Liver (tissue), 9 donors: ENCODE measurements around the gene GARIN5A. TPM values are rescaled to one million over a fixed set of nuclear protein-coding genes. Genes with fewer than 3 reads are reported as not detected.

ENCODE experiments used
- DNase-seq: peaks from one replicate; pipeline ENCODE4 v3.0.0-alpha.2; 2017; ENCODE audit warnings: low spot score
- H3K27ac ChIP-seq, 2 donors: one replicate each; pipeline ENCODE4 v1.7.0; 2013; ENCODE audit warnings: inconsistent platforms in 2 of 2, low read length in 2 of 2, control low read depth in 1 of 2, low read depth in 1 of 2, mild to moderate bottlenecking in 1 of 2
- H3K27me3 ChIP-seq, 4 donors: one replicate each; pipeline versions ENCODE4 v1.6.1 to v1.7.0; 2013; ENCODE audit warnings: low read length in 3 of 4, inconsistent platforms in 1 of 4, mild to moderate bottlenecking in 1 of 4, moderate library complexity in 1 of 4; ENCODE audit not compliant: control insufficient read depth in 4 of 4, insufficient read depth in 4 of 4
- H3K36me3 ChIP-seq, 4 donors: one replicate each; pipeline versions ENCODE4 v1.6.1 to v1.7.0; 2013; ENCODE audit warnings: low read length in 3 of 4, mild to moderate bottlenecking in 3 of 4, low read depth in 1 of 4, moderate library complexity in 1 of 4; ENCODE audit not compliant: control insufficient read depth in 4 of 4, insufficient read depth in 3 of 4
- H3K4me1 ChIP-seq, 4 donors: one replicate each; pipeline versions ENCODE4 v1.6.1 to v1.7.0; 2013; ENCODE audit warnings: low read length in 3 of 4, mild to moderate bottlenecking in 3 of 4, moderate library complexity in 1 of 4; ENCODE audit not compliant: control insufficient read depth in 4 of 4, insufficient read depth in 4 of 4
- H3K4me3 ChIP-seq, 3 donors: one replicate each; pipeline versions ENCODE4 v1.6.1 to v1.7.0; 2013; ENCODE audit warnings: low read length in 3 of 3, control low read depth in 1 of 3, low read depth in 1 of 3, mild to moderate bottlenecking in 1 of 3
- H3K9ac ChIP-seq, 2 donors: one replicate each; pipeline ENCODE4 v1.7.0; 2013; ENCODE audit warnings: low read length in 2 of 2, mild to moderate bottlenecking in 2 of 2, moderate library complexity in 2 of 2, control low read depth in 1 of 2, low read depth in 1 of 2
- H3K9me3 ChIP-seq, 4 donors: one replicate each; pipeline versions ENCODE4 v1.6.1 to v1.7.0; 2013; ENCODE audit warnings: low read length in 3 of 4; ENCODE audit not compliant: control insufficient read depth in 4 of 4
- EGR1 ChIP-seq, 2 donors: IDR thresholded peaks; 2 replicates each; pipeline ENCODE4 v1.6.1; 2016 to 2018; ENCODE audit warnings: antibody characterized with exemption in 2 of 2, low read depth in 2 of 2
- FOXA1 ChIP-seq: IDR thresholded peaks from 2 replicates; pipeline ENCODE4 v1.6.1; 2016; ENCODE audit warnings: antibody characterized with exemption
- FOXA2 ChIP-seq: IDR thresholded peaks from 2 replicates; pipeline ENCODE4 v1.6.1; 2016; ENCODE audit warnings: antibody characterized with exemption
- GABPA ChIP-seq, 2 donors: IDR thresholded peaks in 1 of 2; conservative IDR thresholded peaks in 1 of 2; 2 replicates each; pipeline ENCODE4 v1.6.1; 2016; ENCODE audit warnings: antibody characterized with exemption in 2 of 2, mild to moderate bottlenecking in 1 of 2, moderate library complexity in 1 of 2
- HNF4A ChIP-seq, 2 donors: conservative IDR thresholded peaks; 2 replicates each; pipeline ENCODE4 v1.6.1; 2016; ENCODE audit warnings: antibody characterized with exemption in 2 of 2, mild to moderate bottlenecking in 2 of 2
- HNF4G ChIP-seq: IDR thresholded peaks from 2 replicates; pipeline ENCODE4 v1.6.1; 2016; ENCODE audit warnings: antibody characterized with exemption
- JUND ChIP-seq, 2 donors: IDR thresholded peaks; 2 replicates each; pipeline ENCODE4 v1.6.1; 2016; ENCODE audit warnings: antibody characterized with exemption in 2 of 2
- NR2F2 ChIP-seq: IDR thresholded peaks from 2 replicates; pipeline ENCODE4 v1.6.1; 2016; ENCODE audit warnings: antibody characterized with exemption
- RAD21 ChIP-seq, 2 donors: IDR thresholded peaks; 2 replicates each; pipeline ENCODE4 v1.6.1; 2016; ENCODE audit warnings: antibody characterized with exemption in 2 of 2, mild to moderate bottlenecking in 2 of 2
- REST ChIP-seq: IDR thresholded peaks from 2 replicates; pipeline ENCODE4 v1.6.1; 2016; ENCODE audit warnings: antibody characterized with exemption, mild to moderate bottlenecking
- RXRA ChIP-seq, 2 donors: IDR thresholded peaks; 2 replicates each; pipeline ENCODE4 v1.6.1; 2017 to 2018; ENCODE audit warnings: antibody characterized with exemption in 2 of 2, mild to moderate bottlenecking in 1 of 2
- SP1 ChIP-seq: IDR thresholded peaks from 2 replicates; pipeline ENCODE4 v1.6.1; 2018; ENCODE audit warnings: antibody characterized with exemption, mild to moderate bottlenecking
- TAF1 ChIP-seq: conservative IDR thresholded peaks from 2 replicates; pipeline ENCODE4 v1.6.1; 2016; ENCODE audit warnings: antibody characterized with exemption, mild to moderate bottlenecking
- YY1 ChIP-seq: IDR thresholded peaks from 2 replicates; pipeline ENCODE4 v1.6.1; 2016; ENCODE audit warnings: antibody characterized with exemption, mild to moderate bottlenecking
- ZBTB33 ChIP-seq: IDR thresholded peaks from 2 replicates; pipeline ENCODE4 v1.6.1; 2016; ENCODE audit warnings: antibody characterized with exemption
- WGBS: extraction: QIAGEN DNeasy Blood & Tissue Kit; methylation state at CpG from one replicate; pipeline ENCODE4 v1.1.7; 2013; 5-methylcytosine and 5-hydroxymethylcytosine counted together
- polyA plus RNA-seq, 2 donors: library from polyadenylated mRNA; stranded (reverse) in 1 of 2; unstranded in 1 of 2; fragments of 200-250 nt in 1 of 2; fragments of >200 nt in 1 of 2; fragmentation: Nextera tagmentation in 1 of 2; extraction: Ambion mirVana in 1 of 2; gene quantifications; one replicate each; pipeline versions ENCODE4 v1.2.1 to v1.2.3, GENCODE V29; 2013 to 2015
- total RNA-seq, 2 donors: library from RNA; depleted of rRNA; stranded (reverse); fragments of >200 nt; gene quantifications; one replicate each; pipeline ENCODE4 v1.2.3, GENCODE V29; 2014
- TF ChIP-seq, protein P1 (sequence below): IDR thresholded peaks from 2 replicates; pipeline ENCODE4 v1.6.1; 2016; ENCODE audit warnings: antibody characterized with exemption
- TF ChIP-seq, protein P2 (sequence below): fragments of 150-350 bp; IDR thresholded peaks from 2 replicates; pipeline ENCODE4 v1.5.1; 2017; ENCODE audit warnings: improper control_type of control experiment, low read depth, low read length; ENCODE audit not compliant: missing input control
- donor health status: healthy.
- donor health status: healthy.
- donor health status: healthy.
- donor health status: healthy.
- donor health status: healthy.

GARIN5A gene
- total and polyA plus RNA-seq, 4 donors: 0.42 to 1.7 (median 1.1) TPM

DNA sequence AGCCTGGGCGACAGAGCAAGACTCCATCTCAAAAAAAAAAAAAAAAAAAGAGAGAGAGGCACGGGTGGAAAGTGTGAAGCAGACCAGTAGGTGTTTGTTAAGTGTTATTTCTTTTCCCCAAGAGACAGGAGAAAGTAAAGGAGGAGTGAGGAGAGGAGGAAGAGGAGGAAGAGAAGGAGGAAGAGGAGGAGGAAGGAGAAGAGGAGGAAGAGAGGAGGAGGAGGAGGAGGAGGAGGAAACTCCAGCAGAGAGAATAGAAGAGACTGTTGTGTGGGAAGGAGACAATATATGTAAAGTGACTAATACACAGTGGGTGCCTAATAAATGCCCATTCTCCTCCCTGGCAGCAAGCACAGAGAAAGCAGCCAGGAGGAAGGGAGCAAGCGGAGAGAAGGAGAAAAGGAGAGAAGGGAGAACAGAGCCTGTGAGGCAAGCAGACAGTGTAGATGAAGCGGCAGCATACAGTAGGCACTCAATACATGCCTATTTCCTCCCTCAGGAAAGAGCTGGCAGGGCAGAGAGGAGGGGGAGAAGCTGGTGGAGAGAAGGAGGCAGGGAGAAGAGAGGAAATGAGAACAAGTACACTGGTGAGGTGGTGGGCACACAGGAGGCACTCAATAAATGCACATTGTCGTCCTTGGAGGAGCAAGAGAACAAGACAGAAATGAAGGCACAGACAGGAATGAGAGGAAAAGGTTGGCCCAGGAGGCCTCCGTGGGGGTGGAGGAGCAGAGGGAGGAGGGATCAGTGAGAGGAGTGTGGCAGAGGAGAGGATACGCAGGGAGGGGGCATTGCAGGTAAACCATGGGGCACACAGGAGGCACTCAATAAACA, 17.8 kb upstream of the GARIN5A start:
- H3K27me3 ChIP-seq: no peaks in the 10 kb centered on the region
- 68% methylated on average over 7 of the region's 7 CpGs for WGBS
- H3K9ac ChIP-seq: no peak overlapping the region
- TF ChIP-seq, protein P1, sequence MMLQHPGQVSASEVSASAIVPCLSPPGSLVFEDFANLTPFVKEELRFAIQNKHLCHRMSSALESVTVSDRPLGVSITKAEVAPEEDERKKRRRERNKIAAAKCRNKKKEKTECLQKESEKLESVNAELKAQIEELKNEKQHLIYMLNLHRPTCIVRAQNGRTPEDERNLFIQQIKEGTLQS: no peak
- TF ChIP-seq TAF1 (no peak), GABPA (IDR thresholded peaks at IDR 0.05 in 1 of 2, conservative IDR thresholded peaks at IDR 0.05 in 1 of 2) (no peak), NR2F2 (no peak)
- no peaks in the 10 kb centered on the region for H3K9me3 ChIP-seq
- no peaks in the 10 kb centered on the region for H3K4me1 ChIP-seq
- no peaks in the 10 kb centered on the region for H3K36me3 ChIP-seq
- no peak overlapping the region for H3K27ac ChIP-seq
- no peak for DNase-seq
- H3K4me3 ChIP-seq: no peak overlapping the region

GRCh38 chr19:50493171-50493570, 16.5 kb upstream of the GARIN5A start:
- 67% methylated on average over 8 of the region's 8 CpGs for WGBS
- no peaks in the 10 kb centered on the region for H3K27me3 ChIP-seq
- H3K9ac ChIP-seq: no peak overlapping the region
- H3K9me3 ChIP-seq: no peaks in the 10 kb centered on the region
- TF ChIP-seq, protein P2, sequence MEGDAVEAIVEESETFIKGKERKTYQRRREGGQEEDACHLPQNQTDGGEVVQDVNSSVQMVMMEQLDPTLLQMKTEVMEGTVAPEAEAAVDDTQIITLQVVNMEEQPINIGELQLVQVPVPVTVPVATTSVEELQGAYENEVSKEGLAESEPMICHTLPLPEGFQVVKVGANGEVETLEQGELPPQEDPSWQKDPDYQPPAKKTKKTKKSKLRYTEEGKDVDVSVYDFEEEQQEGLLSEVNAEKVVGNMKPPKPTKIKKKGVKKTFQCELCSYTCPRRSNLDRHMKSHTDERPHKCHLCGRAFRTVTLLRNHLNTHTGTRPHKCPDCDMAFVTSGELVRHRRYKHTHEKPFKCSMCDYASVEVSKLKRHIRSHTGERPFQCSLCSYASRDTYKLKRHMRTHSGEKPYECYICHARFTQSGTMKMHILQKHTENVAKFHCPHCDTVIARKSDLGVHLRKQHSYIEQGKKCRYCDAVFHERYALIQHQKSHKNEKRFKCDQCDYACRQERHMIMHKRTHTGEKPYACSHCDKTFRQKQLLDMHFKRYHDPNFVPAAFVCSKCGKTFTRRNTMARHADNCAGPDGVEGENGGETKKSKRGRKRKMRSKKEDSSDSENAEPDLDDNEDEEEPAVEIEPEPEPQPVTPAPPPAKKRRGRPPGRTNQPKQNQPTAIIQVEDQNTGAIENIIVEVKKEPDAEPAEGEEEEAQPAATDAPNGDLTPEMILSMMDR: no peak
- TF ChIP-seq SP1: no peak
- TF ChIP-seq JUND (IDR thresholded peaks at IDR 0.05): no peak
- no peak for TF ChIP-seq NR2F2
- TF ChIP-seq, protein P1: no peak
- TF ChIP-seq FOXA2: no peak
- no peak for TF ChIP-seq GABPA (IDR thresholded peaks at IDR 0.05 in 1 of 2, conservative IDR thresholded peaks at IDR 0.05 in 1 of 2)
- no peak for TF ChIP-seq FOXA1
- TF ChIP-seq RXRA (IDR thresholded peaks at IDR 0.05): no peak
- TF ChIP-seq EGR1 (IDR thresholded peaks at IDR 0.05; ENCODE audit: low read depth in 2 of 2): no peak
- TF ChIP-seq RAD21 (IDR thresholded peaks at IDR 0.05): no peak
- TF ChIP-seq TAF1: no peak
- DNase-seq: no peak
- no peak overlapping the region for H3K27ac ChIP-seq
- H3K36me3 ChIP-seq: no peaks in the 10 kb centered on the region
- H3K4me1 ChIP-seq: no peaks in the 10 kb centered on the region
- H3K4me3 ChIP-seq: no peak overlapping the region

DNA sequence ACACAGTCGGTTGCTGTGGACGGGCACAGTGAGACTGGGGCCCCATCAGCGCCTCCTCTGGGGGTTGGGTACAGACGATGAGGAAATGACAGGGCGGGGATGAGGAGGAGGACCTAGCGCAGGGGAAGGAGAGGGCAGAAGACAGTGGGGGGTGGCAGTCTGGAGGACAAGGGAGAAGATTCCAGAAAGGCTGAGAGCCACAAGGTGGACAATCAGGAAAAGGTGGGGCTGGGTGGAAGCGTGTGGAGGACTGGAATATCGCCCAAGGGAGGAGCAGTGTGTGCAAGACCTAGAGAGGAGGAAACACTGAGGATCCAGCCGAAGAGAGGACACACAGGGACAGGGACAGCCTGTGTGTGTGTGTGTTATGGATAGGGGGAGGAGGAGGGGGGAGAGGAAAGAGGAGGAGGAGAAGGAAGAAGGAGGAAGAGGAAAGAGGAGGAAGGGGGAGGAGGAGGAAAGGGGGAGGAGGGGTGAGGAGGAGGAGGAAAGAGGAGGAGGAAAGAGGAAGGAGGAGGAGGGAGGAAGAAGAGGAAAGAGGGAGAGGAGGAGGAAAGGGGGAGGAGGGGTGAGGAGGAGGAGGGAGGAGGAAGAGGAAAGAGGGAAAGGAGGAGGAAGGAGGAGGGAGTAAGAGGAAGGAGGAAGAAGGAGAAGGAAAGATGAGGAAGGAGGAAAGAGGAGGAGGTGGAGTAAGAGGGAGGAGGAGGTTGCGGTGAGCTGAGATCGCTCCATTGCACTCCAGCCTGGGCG, 15.8 kb upstream of the GARIN5A start:
- Histone ChIP-seq H3K36me3 (no peaks in the 10 kb centered on the region), H3K9me3 (no peaks in the 10 kb centered on the region), H3K27me3 (no peaks in the 10 kb centered on the region), H3K4me1 (no peaks in the 10 kb centered on the region), H3K9ac (no peak overlapping the region), H3K27ac (no peak overlapping the region), H3K4me3 (no peak overlapping the region)
- 28% methylated on average over 12 of the region's 12 CpGs for WGBS
- DNase-seq: no peak
- TF ChIP-seq REST (no peak), ZBTB33 (no peak), EGR1 (IDR thresholded peaks at IDR 0.05; ENCODE audit: low read depth in 2 of 2) (no peak), GABPA (IDR thresholded peaks at IDR 0.05 in 1 of 2, conservative IDR thresholded peaks at IDR 0.05 in 1 of 2) (no peak), HNF4A (conservative IDR thresholded peaks at IDR 0.05) (no peak), NR2F2 (no peak), YY1 (no peak), FOXA1 (no peak), JUND (IDR thresholded peaks at IDR 0.05) (no peak), HNF4G (no peak)
- TF ChIP-seq, protein P1: no peak
